GM19238 (cell line): ENCODE measurements around the gene RAD52.

Experiments
- DNase-seq: peaks from one replicate; pipeline ENCODE4 v3.0.0; 2011; ENCODE audit warnings: low spot score; ENCODE audit not compliant: insufficient read length

Gene RAD52

GRCh38 chr12:949453-950191 is at the start of gene RAD52:
RAD52 (minus strand) TSS chr12:949694; CDS start chr12:933058, 16,636 bp downstream.
- peak; percentile 71 for DNase-seq

GRCh38 chr12:998020-998874 is 48.8 kb upstream of the RAD52 start:
- DNase-seq: no peak

GRCh38 chr12:997505-997904 is 48.0 kb upstream of the RAD52 start:
- DNase-seq: no peak

- DNase-seq: no peak
These were observed 47.4 kb upstream of the RAD52 start for GRCh38 chr12:996881-997280.

GRCh38 chr12:992647-993046 is 43.2 kb upstream of the RAD52 start:
- no peak for DNase-seq

GRCh38 chr12:991350-992333 is 42.1 kb upstream of the RAD52 start:
- DNase-seq: peak; percentile 57

- DNase-seq: peak; percentile 77
These were observed 41.3 kb upstream of the RAD52 start, which contains the start of gene ERC1 for GRCh38 chr12:990661-991349. ERC1 (plus strand) TSS chr12:991223; CDS start chr12:1027904, 36,681 bp downstream.

GRCh38 chr12:989751-990660 is 40.5 kb upstream of the RAD52 start:
- peak; percentile 19 for DNase-seq

GRCh38 chr12:989051-989450 is 39.6 kb upstream of the RAD52 start:
- DNase-seq: no peak

- no peak for DNase-seq
These were observed 39.2 kb upstream of the RAD52 start for GRCh38 chr12:988646-989045.

- no peak for DNase-seq
These were observed 32.5 kb upstream of the RAD52 start for GRCh38 chr12:981961-982360.

GRCh38 chr12:981176-981828 is 31.8 kb upstream of the RAD52 start:
- DNase-seq: no peak

GRCh38 chr12:979349-979748 is 29.9 kb upstream of the RAD52 start:
- DNase-seq: no peak

- DNase-seq: no peak
These were observed 27.7 kb upstream of the RAD52 start for GRCh38 chr12:977156-977555.

- DNase-seq: no peak
These were observed 27.1 kb upstream of the RAD52 start for GRCh38 chr12:976644-977043.

- no peak for DNase-seq
These were observed 24.9 kb upstream of the RAD52 start for GRCh38 chr12:974271-974862.

- no peak for DNase-seq
These were observed 22.5 kb upstream of the RAD52 start for GRCh38 chr12:971991-972390.

- DNase-seq: no peak
These were observed 20.3 kb upstream of the RAD52 start for GRCh38 chr12:969821-970220.

- no peak for DNase-seq
These were observed 19.1 kb upstream of the RAD52 start for GRCh38 chr12:968545-968944.
